ENCODE measurements around the gene IGLL1. TPM values are rescaled to one million over a fixed set of nuclear protein-coding genes. Genes with fewer than 3 reads are reported as not detected.

IGLL1 gene
- total and polyA plus RNA-seq, 3 donors from 2014 or later, result 6.9 to 36.9 (median 24.6) TPM

- H3K4me3 ChIP-seq, result no peak overlapping the region
- H3K9me3 ChIP-seq, result no peaks in the 10 kb centered on the region
- DNase-seq, result peak; percentile 10
- H3K36me3 ChIP-seq (ENCODE audit: low read depth, missing control alignments), result no peaks in the 10 kb centered on the region
- peak overlapping the region; percentile 38 to 74 for H3K27ac ChIP-seq
- intact Hi-C loops (cut with DNase I; ENCODE audit: low total_unique reads), result no loop called here
- TF ChIP-seq POLR2A (IDR thresholded peaks at IDR 0.05) (no peak), CTCF (IDR thresholded peaks at IDR 0.05) (no peak)
- H3K4me1 ChIP-seq, result peaks cover 80% of the 10 kb centered on the region
- 94% methylated on average over 25 to 29 of the region's 29 CpGs for WGBS, 2 donors
- H3K27me3 ChIP-seq, result no peaks in the 10 kb centered on the region
Observed at GRCh38 chr22:23534851-23535717, 45.0 kb downstream of the IGLL1 start.

- Histone ChIP-seq H3K9me3 (no peaks in the 10 kb centered on the region), H3K27me3 (no peaks in the 10 kb centered on the region), H3K27ac (peak overlapping the region; percentile 38 to 65), H3K36me3 (ENCODE audit: low read depth, missing control alignments) (no peaks in the 10 kb centered on the region), H3K4me1 (peaks cover 78% of the 10 kb centered on the region), H3K4me3 (no peak overlapping the region)
- 81 to 87% methylated on average over 7 to 10 of the region's 10 CpGs for WGBS, 2 donors
- peak; percentile 36 for DNase-seq
- intact Hi-C loops (cut with DNase I; ENCODE audit: low total_unique reads), result no loop called here
- TF ChIP-seq POLR2A (IDR thresholded peaks at IDR 0.05), result no peak
- TF ChIP-seq CTCF (IDR thresholded peaks at IDR 0.05), result no peak
Observed at GRCh38 chr22:23534201-23534850, 45.8 kb downstream of the IGLL1 start.

- no peak for DNase-seq
- intact Hi-C loops (cut with DNase I; ENCODE audit: low total_unique reads), result no loop called here
- TF ChIP-seq CTCF (IDR thresholded peaks at IDR 0.05), result no peak
- no peak for TF ChIP-seq POLR2A (IDR thresholded peaks at IDR 0.05)
- Histone ChIP-seq H3K27ac (peak overlapping the region; percentile 38 to 65), H3K27me3 (no peaks in the 10 kb centered on the region), H3K36me3 (ENCODE audit: low read depth, missing control alignments) (no peaks in the 10 kb centered on the region), H3K9me3 (no peaks in the 10 kb centered on the region), H3K4me3 (no peak overlapping the region), H3K4me1 (peaks cover 73% of the 10 kb centered on the region)
- 49 to 59% methylated on average over 8 of the region's 8 CpGs for WGBS, 2 donors
Observed at GRCh38 chr22:23533771-23534191, 46.3 kb downstream of the IGLL1 start.

GRCh38 chr22:23533328-23533762 is 46.7 kb downstream of the IGLL1 start:
- DNase-seq, result no peak
- peaks cover 68% of the 10 kb centered on the region for H3K4me1 ChIP-seq
- H3K36me3 ChIP-seq (ENCODE audit: low read depth, missing control alignments), result no peaks in the 10 kb centered on the region
- no peaks in the 10 kb centered on the region for H3K27me3 ChIP-seq
- no peak overlapping the region for H3K4me3 ChIP-seq
- peak overlapping the region; percentile 38 to 65 for H3K27ac ChIP-seq
- H3K9me3 ChIP-seq, result no peaks in the 10 kb centered on the region
- TF ChIP-seq POLR2A (IDR thresholded peaks at IDR 0.05), result no peak
- peak in 2 of 3 experiments; percentile 8 to 25 for TF ChIP-seq CTCF (IDR thresholded peaks at IDR 0.05)
- 41 to 52% methylated on average over 8 to 9 of the region's 9 CpGs for WGBS, 2 donors
- intact Hi-C loops (cut with DNase I; ENCODE audit: low total_unique reads), result no loop called here

All from testis (tissue), 3 donors.